CD4-positive, alpha-beta memory T cell (primary cell): ENCODE measurements around the gene SEMA6A. TPM values are rescaled to one million over a fixed set of nuclear protein-coding genes. Genes with fewer than 3 reads are reported as not detected.

Experiments
- CTCF ChIA-PET: fragments of 350-600 bp; sonication (Branson Sonifier 250); formaldehyde crosslinking; loops from one replicate; lab custom pipeline; 2021; ENCODE audit warnings: inconsistent platforms; ENCODE audit not compliant: partially characterized antibody; lab: Charles Lee
- POLR2A ChIA-PET: fragments of 350-600 bp; sonication (Branson Sonifier 250); formaldehyde crosslinking; loops from one replicate; lab custom pipeline; 2021; ENCODE audit not compliant: partially characterized antibody; lab: Charles Lee
- DNase-seq, 5 donors: peaks; one replicate each; pipeline versions ENCODE4 v3.0.0 to v3.0.0-alpha.2; 2020 to 2022; ENCODE audit warnings: mixed read lengths in 1 of 5
- H3K27ac ChIP-seq: one replicate; pipeline ENCODE4 v1.7.0; 2013; ENCODE audit warnings: low read depth, low read length
- H3K27me3 ChIP-seq: 2 replicates; pipeline ENCODE4 v1.7.0; 2013; ENCODE audit warnings: mild to moderate bottlenecking, low read length, moderate library complexity; ENCODE audit not compliant: insufficient read depth
- H3K36me3 ChIP-seq: 2 replicates; pipeline ENCODE4 v1.7.0; 2013; ENCODE audit warnings: mild to moderate bottlenecking, low read length, moderate library complexity; ENCODE audit not compliant: insufficient read depth
- H3K4me1 ChIP-seq: 2 replicates; pipeline ENCODE4 v1.7.0; 2013; ENCODE audit warnings: mild to moderate bottlenecking, low read length, moderate library complexity; ENCODE audit not compliant: insufficient read depth
- H3K4me3 ChIP-seq, 2 donors: one replicate each; pipeline ENCODE4 v1.7.0; 2013; ENCODE audit warnings: low read length in 2 of 2, mild to moderate bottlenecking in 1 of 2
- H3K9me3 ChIP-seq, 2 donors: one replicate each; pipeline ENCODE4 v1.7.0; 2013; ENCODE audit warnings: low read length in 2 of 2, control low read depth in 1 of 2; ENCODE audit not compliant: control insufficient read depth in 1 of 2
- H3K27ac Mint-ChIP-seq, 7 donors: one replicate each; pipeline ENCODE4 v1.8.0; 2020 to 2021; ENCODE audit warnings: mixed read lengths in 7 of 7, mild to moderate bottlenecking in 6 of 7, inconsistent platforms in 3 of 7, moderate library complexity in 3 of 7
- H3K27me3 Mint-ChIP-seq, 2 donors: one replicate each; pipeline ENCODE4 v1.8.0; 2020 to 2021; ENCODE audit warnings: mixed read lengths in 2 of 2
- H3K36me3 Mint-ChIP-seq, 2 donors: one replicate each; pipeline ENCODE4 v1.8.0; 2020 to 2021; ENCODE audit warnings: mixed read lengths in 2 of 2, inconsistent platforms in 1 of 2, mild to moderate bottlenecking in 1 of 2
- H3K4me1 Mint-ChIP-seq, 4 donors: one replicate each; pipeline ENCODE4 v1.8.0; 2020 to 2021; ENCODE audit warnings: mixed read lengths in 4 of 4, mild to moderate bottlenecking in 1 of 4
- H3K4me3 Mint-ChIP-seq, 8 donors: one replicate each; pipeline ENCODE4 v1.8.0; 2020 to 2021; ENCODE audit warnings: mixed read lengths in 8 of 8, mild to moderate bottlenecking in 7 of 8, moderate library complexity in 6 of 8, inconsistent platforms in 3 of 8
- H3K9me3 Mint-ChIP-seq, 8 donors: one replicate each; pipeline ENCODE4 v1.8.0; 2020 to 2021; ENCODE audit warnings: mixed read lengths in 8 of 8, mild to moderate bottlenecking in 5 of 8, inconsistent platforms in 3 of 8, moderate library complexity in 1 of 8
- intact Hi-C: fragments of 100-400 bp; cut with micrococcal nuclease; formaldehyde crosslinking; loops from one replicate; pipeline ENCODE4 v1.15.1; 2023
- polyA plus RNA-seq, 2 donors: library from polyadenylated mRNA; unstranded; fragments of 300-500 nt; fragmentation: Illumina TruSeq; gene quantifications; one replicate each; pipeline ENCODE4 v1.2.3, GENCODE V29; 2021
- total RNA-seq, 2 experiments: library from RNA; stranded (reverse); gene quantifications; one replicate each; pipeline ENCODE4 v1.2.3, GENCODE V29; 2021

Gene SEMA6A
- total and polyA plus RNA-seq, 4 experiments from 2014 or later = 0.20 to 1.2 TPM; not detected in 2

DNA sequence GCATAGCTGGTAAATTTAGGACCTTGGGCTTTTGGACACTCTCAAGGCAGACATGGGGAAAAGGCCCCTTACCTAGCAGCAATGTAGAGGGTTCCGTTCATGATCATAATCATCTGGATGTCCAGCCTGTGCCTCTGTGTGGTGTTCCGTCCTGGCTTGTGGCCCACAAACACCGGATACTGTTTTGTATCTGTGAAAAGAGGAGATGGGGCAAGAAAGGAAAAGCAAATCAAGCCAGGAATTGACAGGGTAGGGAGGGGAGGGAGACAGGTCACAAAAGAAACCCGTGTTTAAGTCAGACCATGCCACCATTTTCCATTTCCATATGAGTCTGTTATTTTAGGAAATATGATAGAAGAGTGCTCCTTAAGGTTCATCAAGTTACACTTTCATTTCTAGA is 72.5 kb downstream of the SEMA6A start:
- Mint-ChIP-seq H3K27ac (no peak overlapping the region), H3K4me1 (no peaks in the 10 kb centered on the region), H3K36me3 (peaks cover 0 to 8% of the 10 kb centered on the region in 2 donors), H3K27me3 (no peaks in the 10 kb centered on the region), H3K4me3 (no peak overlapping the region), H3K9me3 (peaks cover 0 to 6% (median 0%) of the 10 kb centered on the region in 8 donors)
- CTCF ChIA-PET = no interaction called here
- H3K9me3 ChIP-seq = no peaks in the 10 kb centered on the region
- DNase-seq = no peak
- POLR2A ChIA-PET = no interaction called here
- H3K4me3 ChIP-seq = no peak overlapping the region
- H3K4me1 ChIP-seq = no peaks in the 10 kb centered on the region
- H3K27ac ChIP-seq = no peak overlapping the region
- H3K36me3 ChIP-seq = no peaks in the 10 kb centered on the region
- H3K27me3 ChIP-seq = no peaks in the 10 kb centered on the region
- intact Hi-C loops = no loop called here

DNA sequence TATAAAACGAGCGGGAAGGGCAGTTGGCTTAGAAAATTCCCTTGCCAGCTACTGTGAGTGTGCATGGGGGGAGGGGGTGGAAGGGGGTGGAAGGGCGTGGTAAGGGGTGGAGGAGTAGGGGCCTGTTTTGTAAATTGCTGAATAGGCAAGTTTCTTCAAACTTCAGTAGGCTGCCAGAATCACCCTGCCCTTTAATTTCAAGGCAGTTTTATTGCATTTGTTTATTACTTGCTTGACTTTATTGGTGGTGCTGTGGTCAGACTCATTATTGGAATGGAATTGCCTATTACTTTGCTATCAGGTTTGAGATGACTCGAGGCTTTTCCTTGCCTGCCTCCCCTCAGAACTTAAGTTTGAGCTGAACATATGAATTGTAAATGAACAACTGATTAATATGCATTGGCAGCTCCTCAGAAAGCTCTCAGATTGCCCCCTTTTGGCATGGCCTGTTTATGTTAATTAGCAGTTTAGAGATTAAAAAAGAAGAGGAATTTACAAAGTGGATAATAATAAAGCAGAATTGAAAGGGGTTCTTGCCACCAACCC is 76.0 kb downstream of the SEMA6A start:
- Histone ChIP-seq H3K4me3 (no peak overlapping the region), H3K4me1 (no peaks in the 10 kb centered on the region), H3K27ac (no peak overlapping the region), H3K27me3 (no peaks in the 10 kb centered on the region), H3K36me3 (no peaks in the 10 kb centered on the region), H3K9me3 (no peaks in the 10 kb centered on the region)
- no peak for DNase-seq
- peaks cover 0 to 8% of the 10 kb centered on the region in 2 donors for H3K36me3 Mint-ChIP-seq
- H3K27me3 Mint-ChIP-seq = no peaks in the 10 kb centered on the region
- H3K4me1 Mint-ChIP-seq = no peaks in the 10 kb centered on the region
- POLR2A ChIA-PET = no interaction called here
- intact Hi-C loops = no loop called here
- no peak overlapping the region for H3K27ac Mint-ChIP-seq
- peaks cover 0 to 6% (median 0%) of the 10 kb centered on the region in 8 donors for H3K9me3 Mint-ChIP-seq
- CTCF ChIA-PET = no interaction called here
- H3K4me3 Mint-ChIP-seq = no peak overlapping the region

DNA sequence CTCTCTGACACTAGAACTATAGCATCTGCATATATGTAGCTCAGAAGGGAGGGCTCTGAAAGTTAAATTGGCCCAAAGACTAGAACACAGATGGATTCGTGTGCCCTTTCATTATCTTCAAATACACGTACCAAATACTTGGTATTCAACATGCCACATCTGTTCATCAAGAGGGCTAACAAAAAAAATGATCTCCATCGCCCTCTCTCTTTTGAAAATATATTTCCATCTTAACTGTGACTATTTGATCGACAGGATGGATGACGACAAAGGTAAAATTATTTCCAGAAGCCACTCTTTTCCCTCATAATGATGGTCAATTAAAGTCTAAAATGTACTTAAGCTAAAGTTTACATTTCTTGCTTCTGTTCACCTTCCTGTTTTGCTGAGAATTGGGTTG is 77.0 kb downstream of the SEMA6A start:
- H3K4me1 ChIP-seq = no peaks in the 10 kb centered on the region
- no peaks in the 10 kb centered on the region for H3K27me3 Mint-ChIP-seq
- no peaks in the 10 kb centered on the region for H3K4me1 Mint-ChIP-seq
- peaks cover 0 to 2% (median 0%) of the 10 kb centered on the region in 8 donors for H3K9me3 Mint-ChIP-seq
- H3K27me3 ChIP-seq = no peaks in the 10 kb centered on the region
- H3K4me3 Mint-ChIP-seq = no peak overlapping the region
- POLR2A ChIA-PET = no interaction called here
- no peaks in the 10 kb centered on the region for H3K9me3 ChIP-seq
- H3K36me3 ChIP-seq = no peaks in the 10 kb centered on the region
- no peak overlapping the region for H3K27ac Mint-ChIP-seq
- peaks cover 0 to 4% of the 10 kb centered on the region in 2 donors for H3K36me3 Mint-ChIP-seq
- DNase-seq = no peak
- CTCF ChIA-PET = no interaction called here
- intact Hi-C loops = no loop called here
- no peak overlapping the region for H3K4me3 ChIP-seq
- no peak overlapping the region for H3K27ac ChIP-seq

DNA sequence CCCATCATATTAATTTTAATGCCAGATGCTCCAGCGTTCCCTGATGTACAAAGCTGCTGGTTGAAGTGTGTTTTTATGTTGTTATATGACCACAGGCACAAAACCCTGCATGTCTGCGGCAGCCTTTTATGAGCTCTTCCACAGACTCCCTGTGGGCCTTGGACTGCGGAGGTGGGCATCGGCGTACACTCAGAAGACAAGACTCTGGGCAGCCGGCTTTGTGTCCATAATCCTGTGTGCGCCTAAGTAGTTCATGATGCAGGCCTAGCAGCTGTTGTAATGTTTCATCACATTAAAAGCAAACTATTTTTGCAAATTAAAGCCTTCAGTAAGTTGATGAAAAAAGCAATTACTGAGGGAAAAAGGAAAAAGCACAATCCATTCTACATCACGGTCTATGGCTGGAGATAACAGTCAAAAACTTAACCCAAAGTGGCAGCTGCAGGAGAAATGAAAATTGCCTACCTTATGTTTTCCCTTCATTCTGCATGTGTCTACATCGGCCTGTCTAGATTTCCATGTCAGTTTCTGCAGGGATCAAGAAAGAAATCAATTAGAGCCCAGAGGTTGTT is 78.8 kb downstream of the SEMA6A start:
- Mint-ChIP-seq H3K4me1 (peaks cover 6 to 13% (median 7%) of the 10 kb centered on the region in 4 donors), H3K36me3 (no peaks in the 10 kb centered on the region)

DNA sequence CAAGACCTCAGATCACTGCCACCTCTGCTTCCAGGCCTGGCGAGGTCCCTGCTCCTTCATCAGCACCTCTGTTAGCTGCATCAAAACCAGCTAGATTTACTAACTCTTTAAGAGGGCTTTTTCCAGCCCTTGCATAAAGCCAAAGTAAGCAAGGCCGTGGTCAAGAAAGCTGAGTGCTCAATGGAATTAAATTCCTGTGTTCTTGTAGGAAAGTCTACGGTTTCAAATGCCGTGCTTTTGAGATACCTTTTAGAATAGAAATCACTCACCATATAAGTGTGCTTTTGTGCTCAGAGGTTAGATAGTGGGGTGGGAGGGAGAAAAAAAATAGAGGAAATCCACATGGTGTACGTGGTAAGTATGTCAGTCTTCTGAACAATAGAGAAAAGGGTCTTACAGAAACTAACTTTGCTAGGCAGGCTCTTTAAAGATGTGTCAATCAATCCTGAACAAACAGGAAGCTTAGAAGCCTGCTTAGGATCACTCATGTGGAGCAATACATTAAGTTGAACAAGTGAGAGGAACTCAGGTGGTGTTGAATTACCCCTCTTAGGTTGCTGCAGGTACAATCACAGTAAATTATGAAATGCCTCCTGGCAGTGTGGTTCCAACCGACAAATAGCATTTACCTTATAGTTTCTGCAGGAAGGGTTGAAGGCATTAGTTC is 79.7 kb downstream of the SEMA6A start:
- intact Hi-C loops = no loop called here
- Histone ChIP-seq H3K27ac (no peak overlapping the region), H3K9me3 (no peaks in the 10 kb centered on the region), H3K4me3 (no peak overlapping the region), H3K36me3 (no peaks in the 10 kb centered on the region), H3K27me3 (no peaks in the 10 kb centered on the region), H3K4me1 (peaks cover 8% of the 10 kb centered on the region)
- Mint-ChIP-seq H3K36me3 (no peaks in the 10 kb centered on the region), H3K9me3 (no peaks in the 10 kb centered on the region), H3K27ac (no peak overlapping the region), H3K4me1 (peaks cover 6 to 15% (median 7%) of the 10 kb centered on the region in 4 donors), H3K27me3 (no peaks in the 10 kb centered on the region), H3K4me3 (no peak overlapping the region)
- POLR2A ChIA-PET = no interaction called here
- no peak for DNase-seq
- CTCF ChIA-PET = no interaction called here

More for the DNA sequence above, 78.8 kb downstream of the SEMA6A start:
- no peaks in the 10 kb centered on the region for H3K27me3 ChIP-seq
- no peaks in the 10 kb centered on the region for H3K9me3 ChIP-seq
- Mint-ChIP-seq H3K4me3 (no peak overlapping the region), H3K9me3 (peaks cover 0 to under 1% (median 0%) of the 10 kb centered on the region in 8 donors), H3K27ac (no peak overlapping the region), H3K27me3 (no peaks in the 10 kb centered on the region)
- peaks cover 8% of the 10 kb centered on the region for H3K4me1 ChIP-seq
- no peak for DNase-seq
- intact Hi-C loops = no loop called here
- POLR2A ChIA-PET = no interaction called here
- H3K4me3 ChIP-seq = no peak overlapping the region
- H3K36me3 ChIP-seq = no peaks in the 10 kb centered on the region
- no peak overlapping the region for H3K27ac ChIP-seq
- CTCF ChIA-PET = no interaction called here

DNA sequence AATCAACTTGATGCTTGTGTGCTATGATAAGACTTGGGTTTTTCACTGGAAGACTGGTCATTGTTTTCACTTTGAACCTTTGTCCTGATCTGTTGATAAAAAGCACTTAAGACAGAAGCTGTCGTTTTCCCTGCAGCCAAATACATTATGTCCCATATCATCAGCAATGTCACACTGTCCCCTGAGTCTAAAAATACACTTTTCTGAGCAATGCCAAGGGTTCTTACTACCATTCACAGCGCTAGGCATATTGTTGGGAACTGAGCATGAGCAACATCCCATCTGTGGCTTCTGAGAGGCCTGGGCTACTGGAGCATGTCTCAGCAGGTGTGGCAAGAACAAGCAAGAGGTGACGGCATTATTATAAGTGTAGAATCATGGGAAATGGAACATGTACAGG is 81.8 kb downstream of the SEMA6A start:
- Mint-ChIP-seq H3K4me3 (no peak overlapping the region), H3K27ac (no peak overlapping the region), H3K36me3 (no peaks in the 10 kb centered on the region), H3K27me3 (no peaks in the 10 kb centered on the region), H3K4me1 (peaks cover 6 to 15% (median 7%) of the 10 kb centered on the region in 4 donors), H3K9me3 (no peaks in the 10 kb centered on the region)
- no peaks in the 10 kb centered on the region for H3K36me3 ChIP-seq
- POLR2A ChIA-PET = no interaction called here
- H3K9me3 ChIP-seq = no peaks in the 10 kb centered on the region
- intact Hi-C loops = no loop called here
- CTCF ChIA-PET = no interaction called here
- H3K27me3 ChIP-seq = no peaks in the 10 kb centered on the region
- no peak for DNase-seq
- H3K4me1 ChIP-seq = peaks cover 8% of the 10 kb centered on the region
- no peak overlapping the region for H3K27ac ChIP-seq
- no peak overlapping the region for H3K4me3 ChIP-seq

DNA sequence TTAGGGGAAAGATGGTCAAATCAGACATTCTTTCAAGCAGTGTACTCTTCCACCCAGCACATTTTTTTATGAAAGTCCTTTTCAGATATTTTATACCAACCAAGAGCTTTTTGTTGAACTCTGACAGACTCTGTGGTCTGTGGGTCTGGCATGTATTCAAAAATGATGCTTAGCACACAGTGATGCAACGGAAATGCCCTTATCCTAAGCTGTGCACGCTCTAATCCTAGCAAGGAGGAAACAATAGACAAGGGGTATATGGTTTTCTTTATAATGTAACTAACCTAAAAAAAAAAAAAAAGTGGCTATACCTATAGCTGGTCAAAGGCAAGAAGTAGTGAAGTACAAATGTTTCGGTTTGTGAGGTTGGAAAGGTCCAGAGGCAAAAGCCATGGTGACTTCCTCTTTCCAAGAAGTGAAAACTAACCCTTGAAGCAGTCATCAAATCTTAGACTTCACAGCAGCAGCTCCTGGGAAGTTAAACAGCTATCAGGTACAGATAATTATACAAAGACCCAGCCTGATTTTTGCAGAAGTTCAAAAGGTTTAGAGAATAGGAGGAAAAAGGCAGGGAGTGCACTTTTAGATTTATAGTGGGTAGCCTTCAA is 82.5 kb downstream of the SEMA6A start:
- Mint-ChIP-seq H3K4me3 (no peak overlapping the region), H3K27ac (no peak overlapping the region)

More for the DNA sequence above, 82.5 kb downstream of the SEMA6A start:
- Mint-ChIP-seq H3K36me3 (no peaks in the 10 kb centered on the region), H3K27me3 (no peaks in the 10 kb centered on the region), H3K4me1 (peaks cover 6 to 15% (median 7%) of the 10 kb centered on the region in 4 donors), H3K9me3 (no peaks in the 10 kb centered on the region)
- Histone ChIP-seq H3K4me3 (no peak overlapping the region), H3K27ac (no peak overlapping the region), H3K9me3 (no peaks in the 10 kb centered on the region), H3K36me3 (no peaks in the 10 kb centered on the region), H3K4me1 (peaks cover 8% of the 10 kb centered on the region), H3K27me3 (no peaks in the 10 kb centered on the region)
- intact Hi-C loops = no loop called here
- ChIA-PET POLR2A (no interaction called here), CTCF (no interaction called here)
- peak in 3 of 5 donors; percentile 9 to 17 (median 13) for DNase-seq
